ENCODE results near the gene HEMK1.

The HEMK1 gene

GRCh38 chr3:50587373-50587772, 18.1 kb downstream of the HEMK1 start:
- no peak for TF ChIP-seq CTCF (IDR thresholded peaks at IDR 0.05; ENCODE audit: unreplicated experiment in 3 of 3)
- peak overlapping the region in 1 of 3 experiments; percentile 3 for H3K27ac Mint-ChIP-seq
- H3K36me3 Mint-ChIP-seq (ENCODE audit: low read depth) = peaks cover 4% of the 10 kb centered on the region
- no peak overlapping the region for H3K4me3 Mint-ChIP-seq
- no peaks in the 10 kb centered on the region for H3K9me3 Mint-ChIP-seq
- H3K4me1 Mint-ChIP-seq = no peaks in the 10 kb centered on the region
- no peaks in the 10 kb centered on the region for H3K27me3 Mint-ChIP-seq (ENCODE audit: low read depth)

- Mint-ChIP-seq H3K36me3 (ENCODE audit: low read depth) (peaks cover 4% of the 10 kb centered on the region), H3K4me1 (no peaks in the 10 kb centered on the region), H3K4me3 (no peak overlapping the region), H3K9me3 (no peaks in the 10 kb centered on the region), H3K27me3 (ENCODE audit: low read depth) (no peaks in the 10 kb centered on the region), H3K27ac (peak overlapping the region in 1 of 3 experiments; percentile 3)
- no peak for TF ChIP-seq CTCF (IDR thresholded peaks at IDR 0.05; ENCODE audit: unreplicated experiment in 3 of 3)
These were observed 18.8 kb downstream of the HEMK1 start for GRCh38 chr3:50587806-50588758.

- Mint-ChIP-seq H3K27ac (no peak overlapping the region), H3K27me3 (ENCODE audit: low read depth) (no peaks in the 10 kb centered on the region), H3K4me3 (no peak overlapping the region), H3K9me3 (no peaks in the 10 kb centered on the region), H3K4me1 (no peaks in the 10 kb centered on the region), H3K36me3 (ENCODE audit: low read depth) (peaks cover 4% of the 10 kb centered on the region)
- TF ChIP-seq CTCF (IDR thresholded peaks at IDR 0.05; ENCODE audit: unreplicated experiment in 3 of 3) = no peak
These were observed 19.6 kb downstream of the HEMK1 start for GRCh38 chr3:50588759-50589433.

GRCh38 chr3:50591196-50591741, 21.9 kb downstream of the HEMK1 start:
- no peak overlapping the region for H3K27ac Mint-ChIP-seq
- no peaks in the 10 kb centered on the region for H3K27me3 Mint-ChIP-seq (ENCODE audit: low read depth)
- no peaks in the 10 kb centered on the region for H3K9me3 Mint-ChIP-seq
- H3K4me1 Mint-ChIP-seq = no peaks in the 10 kb centered on the region
- TF ChIP-seq CTCF (IDR thresholded peaks at IDR 0.05; ENCODE audit: unreplicated experiment in 3 of 3) = no peak
- no peaks in the 10 kb centered on the region for H3K36me3 Mint-ChIP-seq (ENCODE audit: low read depth)
- no peak overlapping the region for H3K4me3 Mint-ChIP-seq

- TF ChIP-seq CTCF (IDR thresholded peaks at IDR 0.05; ENCODE audit: unreplicated experiment in 3 of 3) = no peak
- no peaks in the 10 kb centered on the region for H3K27me3 Mint-ChIP-seq (ENCODE audit: low read depth)
These were observed 23.2 kb downstream of the HEMK1 start for GRCh38 chr3:50592568-50592967.

More at GRCh38 chr3:50592568-50592967, 23.2 kb downstream of the HEMK1 start:
- H3K4me1 Mint-ChIP-seq = no peaks in the 10 kb centered on the region
- H3K27ac Mint-ChIP-seq = no peak overlapping the region
- H3K4me3 Mint-ChIP-seq = no peak overlapping the region
- H3K36me3 Mint-ChIP-seq (ENCODE audit: low read depth) = no peaks in the 10 kb centered on the region
- no peaks in the 10 kb centered on the region for H3K9me3 Mint-ChIP-seq
